ENCODE results near the gene C1orf105.

DNA sequence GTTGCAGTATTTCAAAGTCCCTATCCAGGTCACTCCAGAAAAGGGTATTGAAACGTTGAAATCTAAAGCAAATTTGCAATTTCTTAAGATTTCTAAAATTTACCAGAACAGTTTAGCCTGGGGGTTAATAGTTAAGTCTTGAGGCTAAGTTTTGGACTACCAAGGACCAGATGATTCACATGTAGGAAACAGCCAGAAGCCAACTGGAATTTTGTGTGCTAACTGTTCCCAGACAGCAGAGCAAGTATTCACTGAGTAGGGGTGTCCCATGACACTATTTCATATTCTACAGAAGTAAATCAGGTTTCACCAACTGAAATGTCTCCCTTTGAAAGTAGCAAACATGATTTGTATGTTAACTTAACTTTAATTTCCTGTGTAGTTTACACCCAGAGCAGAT is 11.5 kb upstream of the C1orf105 start:
- no peak for TF ChIP-seq POLR2A (IDR thresholded peaks at IDR 0.05)
- TF ChIP-seq, protein P1, sequence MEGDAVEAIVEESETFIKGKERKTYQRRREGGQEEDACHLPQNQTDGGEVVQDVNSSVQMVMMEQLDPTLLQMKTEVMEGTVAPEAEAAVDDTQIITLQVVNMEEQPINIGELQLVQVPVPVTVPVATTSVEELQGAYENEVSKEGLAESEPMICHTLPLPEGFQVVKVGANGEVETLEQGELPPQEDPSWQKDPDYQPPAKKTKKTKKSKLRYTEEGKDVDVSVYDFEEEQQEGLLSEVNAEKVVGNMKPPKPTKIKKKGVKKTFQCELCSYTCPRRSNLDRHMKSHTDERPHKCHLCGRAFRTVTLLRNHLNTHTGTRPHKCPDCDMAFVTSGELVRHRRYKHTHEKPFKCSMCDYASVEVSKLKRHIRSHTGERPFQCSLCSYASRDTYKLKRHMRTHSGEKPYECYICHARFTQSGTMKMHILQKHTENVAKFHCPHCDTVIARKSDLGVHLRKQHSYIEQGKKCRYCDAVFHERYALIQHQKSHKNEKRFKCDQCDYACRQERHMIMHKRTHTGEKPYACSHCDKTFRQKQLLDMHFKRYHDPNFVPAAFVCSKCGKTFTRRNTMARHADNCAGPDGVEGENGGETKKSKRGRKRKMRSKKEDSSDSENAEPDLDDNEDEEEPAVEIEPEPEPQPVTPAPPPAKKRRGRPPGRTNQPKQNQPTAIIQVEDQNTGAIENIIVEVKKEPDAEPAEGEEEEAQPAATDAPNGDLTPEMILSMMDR (IDR thresholded peaks at IDR 0.05 in 4 of 5, conservative IDR thresholded peaks at IDR 0.05 in 1 of 5), result no peak

Data from gastrocnemius medialis (tissue), 4 donors.